Panc1 (cell line): ENCODE results near the gene RPS27L. TPM values are rescaled to one million over a fixed set of nuclear protein-coding genes. Genes with fewer than 3 reads are reported as not detected.

ENCODE experiments used
- ATAC-seq: fragments of 200-7000 bp; cut with Tn5 transposase; 2 replicates; pipeline ENCODE4 v1.9.1; 2020; ENCODE audit warnings: mild to moderate bottlenecking, moderate library complexity
- BruUV-seq: library from RNA; stranded (reverse); fragments of 400-500 nt; replicated peaks from 2 replicates; lab custom pipeline; 2021; lab: Mats Ljungman, UMichigan
- CTCF ChIA-PET: fragments of 300-600 bp; sonication (Branson Sonifier 250); formaldehyde crosslinking; loops from one replicate; lab custom pipeline; 2022; ENCODE audit warnings: antibody characterized with exemption; lab: Charles Lee
- POLR2A ChIA-PET: fragments of 300-600 bp; sonication (Branson Sonifier 250); formaldehyde crosslinking; loops from one replicate; lab custom pipeline; 2022; ENCODE audit warnings: antibody characterized with exemption; lab: Charles Lee
- DNase-seq: peaks from one replicate; pipeline ENCODE4 v3.0.0-alpha.2; 2010; ENCODE audit warnings: low read depth, low spot score
- H3K27ac ChIP-seq: 2 replicates; pipeline ENCODE4 v1.5.1; 2011; ENCODE audit warnings: mild to moderate bottlenecking, low read length, inconsistent platforms
- H3K27me3 ChIP-seq: fragments of 200-500 bp; sonication (Bioruptor generic); 2 replicates; pipeline ENCODE4 v1.6.0; 2014; ENCODE audit warnings: low read length, inconsistent platforms; ENCODE audit not compliant: control insufficient read depth, insufficient read depth
- H3K36me3 ChIP-seq: fragments of 200-500 bp; sonication (Bioruptor generic); 2 replicates; pipeline ENCODE4 v1.5.1; 2014; ENCODE audit warnings: inconsistent platforms, mild to moderate bottlenecking, low read length, moderate library complexity; ENCODE audit not compliant: control insufficient read depth, insufficient read depth
- H3K4me1 ChIP-seq: 2 replicates; pipeline ENCODE4 v1.5.1; 2011; ENCODE audit warnings: inconsistent platforms, mild to moderate bottlenecking, low read length, moderate library complexity; ENCODE audit not compliant: control insufficient read depth, insufficient read depth
- H3K4me3 ChIP-seq, 2 experiments: 2 replicates each; pipeline ENCODE4 v1.5.1; 2011 to 2012; ENCODE audit warnings: low read depth in 2 of 2, low read length in 2 of 2, mild to moderate bottlenecking in 2 of 2, inconsistent platforms in 1 of 2, moderate library complexity in 1 of 2
- H3K9me3 ChIP-seq: fragments of 200-500 bp; sonication (Bioruptor generic); 2 replicates; pipeline ENCODE4 v1.5.1; 2014; ENCODE audit warnings: low read depth, mild to moderate bottlenecking, inconsistent platforms, low read length, moderate library complexity; ENCODE audit not compliant: control insufficient read depth, insufficient read depth
- CTCF ChIP-seq: fragments of 450-650 bp; IDR thresholded peaks from 2 replicates; pipeline ENCODE4 v1.5.1; 2017; ENCODE audit warnings: mild to moderate bottlenecking
- POLR2AphosphoS5 ChIP-seq: IDR thresholded peaks from 2 replicates; pipeline ENCODE4 v1.6.1; 2012; ENCODE audit warnings: mild to moderate bottlenecking, low read depth, low read length, moderate library complexity
- REST ChIP-seq, 2 experiments: IDR thresholded peaks; 2 replicates each; pipeline ENCODE4 v1.6.1; 2011 to 2012; ENCODE audit warnings: low read depth in 2 of 2, control low read depth in 1 of 2, low read length in 1 of 2, mild to moderate bottlenecking in 1 of 2, moderate library complexity in 1 of 2; ENCODE audit not compliant: insufficient read depth in 1 of 2
- SIN3A ChIP-seq: IDR thresholded peaks from 2 replicates; pipeline ENCODE4 v1.6.1; 2012; ENCODE audit warnings: low read depth, mild to moderate bottlenecking, low read length, moderate library complexity, borderline replicate concordance; ENCODE audit not compliant: insufficient read depth
- TCF7L2 ChIP-seq: IDR thresholded peaks from 2 replicates; pipeline ENCODE4 v1.6.1; 2011; ENCODE audit warnings: mild to moderate bottlenecking, low read depth, low read length, inconsistent platforms
- in situ Hi-C: cut with HindIII; loops from 2 replicates; pipeline ENCODE4 v1.10.0; 2016; ENCODE audit warnings: low sequenced_read_pairs, low pct_unique_long_range_greater_than_20kb
- intact Hi-C: fragments of 100-400 bp; cut with micrococcal nuclease; formaldehyde crosslinking; loops from one replicate; pipeline ENCODE4 v1.10.0; 2022; ENCODE audit not compliant: unreplicated experiment
- total RNA-seq: library from RNA; stranded (reverse); gene quantifications from one replicate; pipeline ENCODE4 v1.2.1, GENCODE V29; 2021; ENCODE audit not compliant: unreplicated experiment

The RPS27L gene
- total RNA-seq, 1 experiment from 2014 or later: 61.3 TPM

GRCh38 chr15:63163217-63163616 lies 5.9 kb upstream of the RPS27L start:
- CTCF ChIA-PET: interaction anchor here (0.6 kb wide), 1 partner anchor 125 kb away, joined by 5 read pairs; no protein-coding TSS in a partner anchor
- Histone ChIP-seq H3K27ac (no peak overlapping the region), H3K4me1 (no peaks in the 10 kb centered on the region), H3K9me3 (no peaks in the 10 kb centered on the region), H3K27me3 (no peaks in the 10 kb centered on the region), H3K36me3 (no peaks in the 10 kb centered on the region), H3K4me3 (no peak overlapping the region)
- POLR2A ChIA-PET: no interaction called here
- intact Hi-C loops (no loop called here), in situ Hi-C loops (no loop called here)
- BruUV-seq: no TSS peak
- no peak for DNase-seq
- TF ChIP-seq REST (IDR thresholded peaks at IDR 0.05; ENCODE audit: insufficient read depth in 1 of 2, low read depth in 2 of 2, low read length in 1 of 2) (no peak), POLR2AphosphoS5 (no peak), SIN3A (no peak), TCF7L2 (no peak), CTCF (no peak)
- no peak for ATAC-seq

- in situ Hi-C loops (no loop called here), intact Hi-C loops (no loop called here)
- no peak for ATAC-seq
- H3K4me3 ChIP-seq: no peak overlapping the region
- no peaks in the 10 kb centered on the region for H3K9me3 ChIP-seq
- DNase-seq: no peak
- CTCF ChIA-PET: no interaction called here
- no peak overlapping the region for H3K27ac ChIP-seq
- no peaks in the 10 kb centered on the region for H3K27me3 ChIP-seq
- POLR2A ChIA-PET: no interaction called here
- peaks cover 5% of the 10 kb centered on the region; the same call in 1 of the 2 replicates for H3K4me1 ChIP-seq
- no TSS peak for BruUV-seq
- TF ChIP-seq SIN3A: no peak
- TF ChIP-seq POLR2AphosphoS5: no peak
- no peak for TF ChIP-seq CTCF
- TF ChIP-seq TCF7L2: no peak
- TF ChIP-seq REST (IDR thresholded peaks at IDR 0.05; ENCODE audit: insufficient read depth in 1 of 2, low read depth in 2 of 2, low read length in 1 of 2): no peak
- H3K36me3 ChIP-seq: no peaks in the 10 kb centered on the region
These were observed 3.4 kb upstream of the RPS27L start for GRCh38 chr15:63160638-63161037.
